Suppressor macrophage treated with lipopolysaccharide for 1 hour (primary cell): Measurements from ENCODE around the gene NEK8.
"Not testable (repeated sequence)": the region's sequence is repeated elsewhere in the genome, so short reads cannot be mapped to it uniquely, and the experiment has no call there.

Experiments
- DNase-seq, 3 donors: peaks; one replicate each; pipeline ENCODE4 v3.0.0-alpha.2; 2020 to 2022

Gene NEK8

DNA sequence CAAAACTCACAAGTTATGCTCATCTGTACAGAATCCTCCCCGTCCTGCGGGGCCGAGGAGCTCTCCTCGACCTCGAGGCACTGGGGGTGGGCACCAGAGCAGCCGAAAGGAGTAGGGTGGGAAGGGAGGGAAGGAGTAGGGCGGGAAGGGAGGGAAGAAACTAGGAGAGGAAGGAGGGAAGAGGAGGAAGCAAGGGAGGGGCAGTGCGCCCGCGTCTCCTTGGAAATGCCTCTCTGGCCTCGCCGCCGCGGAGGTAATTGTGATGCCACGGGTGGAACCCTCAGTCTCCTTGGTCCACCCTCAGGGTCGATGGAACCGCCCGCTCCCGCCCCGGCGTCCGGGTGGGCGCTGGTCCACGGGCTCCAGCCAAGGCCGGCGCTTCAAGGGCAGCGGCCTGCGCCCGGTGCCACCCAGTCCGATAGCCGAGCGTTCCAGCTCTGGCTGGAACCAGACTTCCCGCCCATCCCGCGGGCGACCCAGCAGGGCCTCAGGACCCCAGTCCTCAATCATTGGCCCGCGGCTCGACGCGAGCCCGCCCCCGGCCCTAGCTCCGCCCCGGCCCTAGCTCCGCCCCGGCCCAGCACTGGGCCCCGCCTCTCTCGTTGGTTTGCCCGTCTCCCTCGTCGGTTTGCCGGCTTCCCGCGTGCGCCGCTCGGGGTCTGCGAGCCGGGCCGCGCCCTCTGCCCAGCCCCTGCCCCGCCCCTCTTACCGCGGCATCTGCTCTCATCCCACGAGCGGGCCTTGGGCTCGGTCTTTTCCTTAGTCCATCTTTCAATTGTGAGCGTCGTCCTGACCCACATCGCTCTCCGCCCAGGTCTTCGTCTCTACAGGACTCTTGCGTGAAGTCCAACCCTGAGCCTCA is 17.5 kb upstream of the NEK8 start:
- DNase-seq: peak; percentile 85 to 94 (median 86)

DNA sequence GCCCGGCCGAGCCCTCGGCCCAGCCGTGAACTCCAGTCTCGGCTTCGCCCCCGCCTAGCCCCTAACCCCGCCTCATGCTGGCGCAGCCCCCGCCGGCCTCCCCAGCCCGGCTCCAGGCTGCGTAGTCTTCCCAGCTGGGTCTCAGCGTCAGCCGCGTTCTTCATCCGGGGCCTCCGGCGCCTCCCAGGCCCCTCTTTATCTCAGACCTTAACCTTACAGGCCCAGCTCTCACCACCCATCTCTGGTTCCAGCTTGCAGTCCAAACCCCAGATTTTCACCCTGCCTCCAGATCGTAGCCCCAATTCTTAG is 16.9 kb upstream of the NEK8 start, which contains the start of gene PROCA1:
PROCA1 (minus strand) TSS at position 166 of the 309 bp plus-strand sequence. CDS start 228 bp downstream, outside the sequence.
- DNase-seq: no peak

DNA sequence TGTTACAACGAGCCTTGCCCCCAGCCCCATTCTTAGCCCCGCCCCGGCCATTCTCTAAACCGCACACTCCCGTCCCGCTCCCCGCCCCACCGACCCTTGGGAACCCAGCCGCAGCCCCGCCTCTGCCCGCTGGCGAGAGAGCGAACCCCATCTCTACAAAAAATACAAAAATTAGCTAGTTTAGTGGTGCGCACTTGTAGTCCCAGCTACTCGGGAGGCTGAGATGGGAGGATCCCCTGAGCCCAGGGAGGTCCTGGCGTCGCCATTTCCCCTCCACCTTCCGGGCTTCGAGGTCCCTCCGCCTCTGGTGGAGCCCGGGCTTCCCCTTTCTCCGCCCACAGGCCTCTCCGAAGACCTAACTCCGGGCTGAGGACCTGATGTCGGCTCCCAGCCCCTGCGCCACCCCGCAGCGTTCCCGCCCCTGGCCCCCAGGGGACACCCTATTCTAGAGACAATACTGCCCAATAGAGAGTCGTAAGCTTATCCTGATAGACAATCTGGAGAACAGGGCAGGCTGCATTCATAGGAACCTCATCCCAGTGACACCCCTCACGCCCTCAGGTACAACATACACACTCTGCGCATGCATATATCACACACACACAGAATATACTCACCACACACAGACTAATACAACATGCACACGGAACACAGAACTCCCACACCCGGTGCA is 16.4 kb upstream of the NEK8 start:
- peak; percentile 82 to 88 (median 84) for DNase-seq

DNA sequence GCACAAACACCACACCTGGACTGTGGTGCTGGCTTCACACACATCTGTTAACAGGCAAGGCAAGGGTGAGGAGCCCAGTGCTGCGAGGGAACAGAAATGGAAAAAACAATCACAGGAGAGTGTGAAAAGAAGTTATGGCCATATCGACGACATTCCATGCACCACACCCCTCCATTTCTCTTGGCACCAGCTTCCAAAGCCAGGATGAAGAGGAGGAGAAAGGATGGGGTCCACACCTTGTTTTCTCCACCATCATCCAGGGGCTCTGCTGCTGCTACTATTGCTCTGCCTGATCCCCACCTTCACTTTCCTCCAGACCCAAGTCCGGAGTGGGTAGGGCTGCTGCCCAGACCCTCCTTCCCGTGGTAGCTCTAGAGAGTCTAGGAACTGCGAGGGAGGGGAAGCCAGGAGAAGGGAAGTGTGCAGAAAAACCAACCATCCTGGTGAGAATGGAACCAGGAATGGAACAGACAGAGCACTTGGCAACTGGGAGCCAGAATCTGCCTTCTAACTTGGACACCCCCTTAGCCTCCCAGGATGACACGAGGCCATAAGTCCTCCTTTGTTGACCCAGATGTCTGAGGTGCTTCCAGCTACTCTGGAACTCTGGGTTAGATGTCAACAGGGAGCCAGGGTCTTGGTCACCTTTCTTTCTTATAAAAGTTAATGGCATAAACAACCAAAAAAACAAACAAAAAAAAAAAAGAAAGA is 15.7 kb upstream of the NEK8 start:
- DNase-seq: no peak

DNA sequence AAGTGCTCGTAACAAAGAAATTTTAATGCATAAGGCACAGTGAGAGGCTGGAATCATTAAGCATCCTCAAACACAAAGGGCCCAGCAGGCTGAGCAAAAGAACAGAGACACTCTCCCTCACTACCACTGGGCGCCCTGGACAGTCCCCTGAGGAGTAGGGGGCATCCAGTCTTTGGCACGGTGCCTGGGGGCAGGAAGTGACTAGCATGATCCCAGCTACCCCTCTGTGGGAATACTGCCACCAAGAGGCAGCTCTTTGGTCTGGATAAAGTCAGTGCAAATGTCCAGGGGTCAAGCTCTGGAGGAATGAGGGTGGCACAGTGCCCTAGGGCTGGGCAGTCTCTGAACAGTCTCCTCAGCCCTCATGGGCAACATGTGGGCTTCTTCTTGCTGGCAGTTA is 14.3 kb upstream of the NEK8 start:
- DNase-seq: no peak

DNA sequence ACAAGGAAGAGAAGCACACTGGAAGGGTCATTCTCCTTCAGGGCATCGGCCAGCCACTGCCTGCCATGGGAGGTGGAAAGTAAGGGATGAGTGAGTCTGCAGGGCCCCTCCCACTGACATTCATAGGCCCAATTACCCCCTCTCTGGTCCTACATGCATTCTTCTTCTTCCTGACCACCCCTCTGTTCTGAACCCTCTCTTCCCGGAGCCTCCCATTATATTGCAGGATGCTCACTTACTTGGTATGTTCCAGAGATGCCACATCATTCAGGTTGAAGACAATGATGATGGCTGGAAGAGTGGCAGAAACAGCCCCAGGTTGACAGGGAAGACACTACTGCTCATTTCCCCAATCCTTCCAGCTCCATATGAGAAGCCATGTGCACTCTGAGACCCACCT is 13.4 kb upstream of the NEK8 start:
- DNase-seq: no peak

DNA sequence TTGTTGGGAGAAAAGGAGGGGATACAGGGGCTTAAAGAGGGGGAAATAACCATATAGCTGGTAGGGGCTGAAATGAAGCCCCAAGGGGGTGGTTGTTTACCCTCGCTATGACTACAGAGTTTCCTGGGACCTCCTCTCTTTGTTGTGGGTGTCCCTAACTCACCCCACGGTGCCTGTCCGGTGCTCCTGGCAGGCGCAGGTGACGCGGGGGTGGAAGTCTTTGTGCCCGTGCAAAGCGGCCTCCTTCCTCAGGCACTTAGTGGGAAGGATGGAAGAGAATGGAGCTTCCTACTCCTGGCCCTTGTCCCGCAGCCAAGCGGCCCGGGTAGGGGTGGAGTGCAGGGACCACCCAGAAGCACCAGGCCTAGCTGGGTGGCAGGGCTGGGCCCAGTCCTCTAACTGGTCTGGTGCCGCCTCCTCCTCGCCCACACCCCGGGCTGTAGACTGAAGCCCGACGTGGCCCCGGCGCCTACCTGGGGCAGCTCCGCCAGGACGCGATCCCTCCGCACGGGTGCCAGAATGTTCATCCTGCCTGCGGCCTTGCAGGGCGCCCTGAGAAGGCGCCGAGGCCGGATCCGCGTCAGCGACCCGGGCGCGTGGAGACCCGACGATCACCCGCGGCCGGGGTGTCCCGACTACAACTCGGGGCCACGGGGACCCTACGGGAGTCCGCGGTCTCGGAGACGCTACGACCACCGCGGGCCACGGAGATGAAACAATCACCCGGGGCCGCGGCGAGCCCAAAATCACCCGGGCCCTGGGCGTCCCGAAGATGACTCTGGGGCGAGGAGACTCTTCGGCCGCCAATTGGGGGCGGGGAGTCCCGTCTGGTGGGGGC is 11.6 kb upstream of the NEK8 start:
- no peak for DNase-seq

DNA sequence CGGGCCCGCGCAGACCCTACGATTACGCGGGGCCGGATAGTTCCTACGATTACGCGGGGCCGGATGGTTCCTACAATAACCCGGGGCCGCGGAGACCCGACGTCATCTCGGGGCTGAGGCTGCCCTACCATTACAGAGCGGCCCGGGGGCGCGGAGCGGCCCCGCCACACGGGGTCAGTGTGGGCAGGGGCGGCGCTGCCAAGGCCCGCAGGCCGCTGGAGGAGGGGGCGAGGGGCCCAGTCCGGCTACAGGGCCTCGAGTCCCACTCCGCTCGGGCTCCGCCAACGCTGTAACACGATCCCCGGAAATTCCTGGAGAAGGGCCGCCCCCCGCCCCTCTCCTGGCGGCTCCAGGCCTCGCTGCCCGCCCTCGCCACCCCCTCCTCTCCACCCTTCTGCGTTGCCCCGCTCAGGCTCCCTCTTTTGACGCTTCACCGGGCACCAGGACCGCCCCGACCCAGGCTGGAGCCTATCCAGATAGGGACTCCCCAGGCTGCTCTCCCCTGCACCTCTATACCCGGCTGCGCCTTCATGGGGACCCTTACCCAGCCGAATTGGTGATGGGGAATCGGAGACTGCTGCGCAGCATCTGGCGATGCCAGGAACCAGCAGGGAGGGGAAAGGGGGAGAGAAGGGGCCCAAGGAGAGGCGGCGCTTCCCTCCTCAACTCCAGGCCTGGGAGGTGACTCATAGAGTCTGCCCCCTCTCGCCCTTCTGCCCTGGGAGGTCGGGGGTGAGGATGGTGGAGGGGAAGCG is 10.8 kb upstream of the NEK8 start, which contains the start of gene RAB34:
RAB34 (minus strand) TSS at position 291 of the 755 bp plus-strand sequence. CDS start 602 bp downstream, outside the sequence.
- DNase-seq: peak; percentile 58 to 75 (median 65)

DNA sequence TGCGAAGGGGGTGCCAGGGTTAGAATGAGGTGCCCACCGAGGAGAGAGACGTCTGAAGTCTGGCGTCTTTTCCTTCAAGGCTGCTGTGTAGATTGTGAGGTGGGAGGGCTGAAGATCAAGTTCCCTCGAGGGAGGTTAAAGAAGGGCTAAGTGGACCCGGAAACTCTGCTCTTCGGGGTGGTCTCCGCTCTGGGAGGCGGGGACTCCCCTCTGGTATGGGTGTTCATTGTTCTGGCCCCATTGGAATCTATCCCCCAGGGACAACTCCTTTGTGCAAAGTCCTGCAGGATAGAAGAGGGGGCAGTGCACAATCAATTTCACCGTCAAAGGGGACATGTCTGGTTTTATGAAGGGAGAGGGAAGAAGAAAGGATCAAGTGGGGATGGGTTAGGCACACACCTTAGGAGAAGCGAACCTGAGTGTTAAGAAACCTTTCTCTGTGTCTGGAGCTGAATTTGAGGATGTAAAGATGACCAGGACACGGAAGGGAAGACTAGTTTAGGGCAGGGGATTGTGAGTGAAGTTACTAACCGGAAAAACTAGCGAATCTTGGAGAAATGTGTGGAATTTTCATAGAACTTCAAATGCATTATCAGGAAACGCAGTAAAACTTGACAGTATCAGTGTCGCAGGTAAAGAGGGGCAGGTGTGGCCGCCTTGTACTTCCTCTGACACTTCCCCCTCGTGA is 10.1 kb upstream of the NEK8 start:
- DNase-seq: no peak

DNA sequence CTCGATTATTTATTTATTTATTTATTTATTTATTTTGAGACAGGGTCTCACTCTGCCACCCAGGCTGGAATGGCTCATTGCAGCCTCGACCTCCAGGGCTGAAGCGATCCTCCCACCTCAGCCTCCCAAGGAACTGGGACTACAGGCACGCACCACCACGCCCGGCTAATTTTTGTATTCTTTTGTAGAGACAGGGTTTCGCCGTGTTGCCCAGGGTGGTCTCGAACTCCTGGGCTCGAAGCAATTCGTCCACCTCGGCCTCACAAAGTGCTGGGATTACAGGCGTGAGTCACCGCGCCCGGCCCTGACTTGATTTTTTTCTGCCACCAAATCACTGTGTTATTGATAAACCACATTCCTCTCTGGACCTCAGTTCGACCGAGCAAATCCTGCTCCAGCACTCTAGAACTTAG is 9.6 kb upstream of the NEK8 start:
- no peak for DNase-seq

DNA sequence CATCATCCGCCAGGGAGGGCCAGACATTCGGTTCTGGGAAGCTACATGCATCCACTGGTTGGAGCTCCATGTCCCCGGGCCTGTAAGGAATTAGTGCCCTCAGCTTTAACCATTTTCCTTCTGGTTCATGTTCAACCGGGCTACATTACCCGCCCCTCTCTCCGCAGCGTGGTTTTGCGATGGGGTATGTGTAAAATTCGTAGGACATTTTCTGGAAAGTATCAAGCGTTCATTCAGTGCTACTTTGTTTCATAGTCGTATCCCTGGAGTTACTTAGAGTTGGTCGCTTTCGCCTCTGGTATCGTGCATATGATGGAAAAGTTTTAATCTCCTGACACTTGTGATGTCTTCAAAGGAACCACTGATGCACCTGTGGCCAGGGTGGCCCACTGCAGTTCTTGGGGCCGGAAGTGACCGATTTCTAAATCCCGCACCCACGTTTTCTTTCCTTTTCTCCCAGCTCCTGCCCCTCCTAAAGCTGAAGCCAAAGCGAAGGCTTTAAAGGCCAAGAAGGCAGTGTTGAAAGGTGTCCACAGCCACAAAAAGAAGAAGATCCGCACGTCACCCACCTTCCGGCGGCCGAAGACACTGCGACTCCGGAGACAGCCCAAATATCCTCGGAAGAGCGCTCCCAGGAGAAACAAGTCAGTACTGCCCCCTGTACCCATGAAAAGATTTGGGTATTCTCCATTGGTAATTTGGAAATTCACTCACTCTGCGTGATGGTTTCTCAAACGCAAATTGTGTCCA is 8.2 kb upstream of the NEK8 start:
- DNase-seq: peak; percentile 18 to 32 (median 20)

DNA sequence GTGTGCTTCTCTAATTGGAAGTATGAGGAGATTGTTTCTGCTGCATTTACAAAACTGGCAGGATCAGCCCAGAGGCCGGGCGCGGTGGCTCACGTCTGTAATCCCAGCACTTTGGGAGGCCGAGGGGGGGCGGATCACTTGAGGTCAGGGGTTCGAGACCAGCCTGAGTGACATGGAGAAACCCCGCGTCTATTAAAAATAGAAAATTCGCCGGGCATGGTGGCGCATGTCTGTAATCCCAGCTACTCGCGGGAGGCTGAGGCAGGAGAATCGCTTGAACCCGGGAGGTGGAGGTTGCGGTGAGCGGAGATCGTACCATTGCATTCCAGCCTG is 7.6 kb upstream of the NEK8 start:
- DNase-seq: not testable (repeated sequence)

DNA sequence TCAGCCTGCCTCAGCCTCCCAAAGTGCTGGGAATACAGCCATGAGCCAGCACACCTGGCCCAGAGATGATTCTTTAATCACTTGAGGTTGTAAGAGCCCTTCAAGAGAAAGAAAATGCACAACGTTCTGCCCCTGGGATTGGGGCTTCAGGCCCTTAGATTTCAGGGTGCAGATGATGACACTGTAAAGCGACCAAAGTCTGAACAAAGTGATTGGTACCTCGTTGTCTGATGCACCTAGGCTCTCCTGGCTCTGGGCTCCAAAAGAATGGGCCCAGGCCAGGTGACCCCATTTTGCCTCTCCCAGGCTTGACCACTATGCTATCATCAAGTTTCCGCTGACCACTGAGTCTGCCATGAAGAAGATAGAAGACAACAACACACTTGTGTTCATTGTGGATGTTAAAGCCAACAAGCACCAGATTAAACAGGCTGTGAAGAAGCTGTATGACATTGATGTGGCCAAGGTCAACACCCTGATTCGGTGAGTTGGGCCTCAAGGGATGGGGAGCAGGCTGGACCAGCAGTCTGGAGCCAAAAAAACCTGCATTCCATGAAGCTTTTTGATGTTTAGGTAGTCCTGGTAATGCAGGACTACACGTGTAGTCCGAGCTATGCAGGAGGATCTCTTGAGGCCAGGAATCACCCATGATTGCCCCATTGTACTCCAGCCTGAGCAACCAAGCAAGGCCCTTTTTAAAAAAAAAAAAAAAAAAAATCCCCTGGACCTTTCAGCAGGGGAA is 6.0 kb upstream of the NEK8 start:
- no peak for DNase-seq

DNA sequence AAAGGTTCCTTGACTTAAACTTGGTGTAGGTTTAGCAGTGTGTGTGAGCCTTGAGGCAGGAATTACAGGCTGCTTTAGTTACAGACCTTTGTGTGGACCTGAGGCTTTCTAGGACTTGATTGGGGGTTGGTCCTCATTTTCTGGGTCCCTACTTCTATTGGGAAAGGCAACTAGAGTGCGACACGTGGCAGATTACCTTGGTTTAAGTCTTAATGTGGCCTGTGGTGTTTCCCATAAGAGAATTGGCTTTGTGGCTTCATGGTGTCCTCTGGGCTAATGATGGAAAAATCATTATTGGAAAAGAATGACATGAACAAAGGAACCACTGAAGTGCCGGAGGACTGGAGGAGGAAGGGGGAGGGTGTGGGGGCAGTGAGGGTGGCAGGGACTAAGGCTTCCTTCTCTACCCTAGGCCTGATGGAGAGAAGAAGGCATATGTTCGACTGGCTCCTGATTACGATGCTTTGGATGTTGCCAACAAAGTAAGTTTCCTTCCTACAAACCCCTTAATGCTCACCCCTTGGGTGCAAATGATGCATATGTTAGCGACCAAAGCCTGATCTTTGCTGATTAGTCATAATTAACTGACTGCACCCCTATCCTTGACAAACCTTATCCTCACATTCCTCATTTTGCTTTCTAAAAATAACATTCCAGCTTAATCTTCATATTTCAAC is 5.3 kb upstream of the NEK8 start:
- DNase-seq: no peak

DNA sequence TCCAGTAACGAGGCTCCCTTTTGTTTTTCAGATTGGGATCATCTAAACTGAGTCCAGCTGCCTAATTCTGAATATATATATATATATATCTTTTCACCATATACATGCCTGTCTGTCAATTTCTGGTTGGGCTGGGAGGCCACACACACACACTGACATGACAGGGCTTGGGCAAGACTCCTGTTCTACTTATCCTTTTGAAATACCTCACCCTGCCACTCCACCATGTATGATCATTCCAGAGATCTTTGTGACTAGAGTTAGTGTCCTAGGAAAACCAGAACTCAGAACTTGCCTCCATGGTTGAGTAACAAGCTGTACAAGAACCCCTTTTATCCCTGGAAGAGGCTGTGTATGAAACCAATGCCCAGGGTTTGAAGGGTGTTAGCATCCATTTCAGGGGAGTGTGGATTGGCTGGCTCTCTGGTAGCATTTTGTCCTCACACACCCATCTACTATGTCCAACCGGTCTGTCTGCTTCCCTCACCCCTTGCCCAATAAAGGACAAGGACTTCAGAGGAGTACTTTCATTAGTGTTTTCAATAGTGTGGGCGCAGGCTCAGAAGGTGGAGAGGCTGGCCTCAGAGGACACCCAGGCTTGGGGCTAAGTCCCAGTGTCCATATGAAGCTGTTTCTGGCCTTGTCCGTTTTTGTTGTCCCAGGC is 4.6 kb upstream of the NEK8 start:
- not testable (repeated sequence) for DNase-seq

DNA sequence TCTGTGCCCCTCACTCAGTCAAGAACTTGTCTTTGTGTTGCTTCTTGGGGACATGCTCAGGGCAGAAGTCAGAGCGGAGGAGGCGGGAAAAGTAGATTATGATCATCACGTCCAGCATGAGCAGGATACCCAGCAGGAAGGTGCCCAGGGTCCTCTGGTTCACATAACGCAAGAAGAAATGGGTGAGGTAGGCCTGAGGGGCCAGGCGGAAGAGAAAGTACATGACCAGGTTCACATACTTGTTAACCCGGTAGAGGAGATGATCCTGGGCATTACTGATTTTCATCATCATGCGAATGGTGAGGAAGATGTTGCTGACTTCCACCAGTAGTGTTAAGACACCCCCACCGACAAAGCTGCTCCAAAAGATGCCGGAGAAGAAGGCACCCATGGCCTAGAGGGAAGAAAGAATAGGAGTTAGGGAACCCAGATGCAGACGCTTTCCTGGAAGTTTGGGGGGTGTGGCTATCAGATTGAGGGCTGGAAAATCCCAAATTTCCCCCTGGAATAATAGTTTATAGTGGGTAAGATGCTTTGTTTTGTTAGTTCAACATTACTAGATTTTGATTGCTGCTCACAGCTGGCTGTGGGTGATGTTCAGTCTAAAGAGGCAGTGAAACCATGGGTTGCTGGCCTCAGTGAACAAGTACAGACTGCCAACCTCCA is 4.0 kb upstream of the NEK8 start:
- no peak for DNase-seq

DNA sequence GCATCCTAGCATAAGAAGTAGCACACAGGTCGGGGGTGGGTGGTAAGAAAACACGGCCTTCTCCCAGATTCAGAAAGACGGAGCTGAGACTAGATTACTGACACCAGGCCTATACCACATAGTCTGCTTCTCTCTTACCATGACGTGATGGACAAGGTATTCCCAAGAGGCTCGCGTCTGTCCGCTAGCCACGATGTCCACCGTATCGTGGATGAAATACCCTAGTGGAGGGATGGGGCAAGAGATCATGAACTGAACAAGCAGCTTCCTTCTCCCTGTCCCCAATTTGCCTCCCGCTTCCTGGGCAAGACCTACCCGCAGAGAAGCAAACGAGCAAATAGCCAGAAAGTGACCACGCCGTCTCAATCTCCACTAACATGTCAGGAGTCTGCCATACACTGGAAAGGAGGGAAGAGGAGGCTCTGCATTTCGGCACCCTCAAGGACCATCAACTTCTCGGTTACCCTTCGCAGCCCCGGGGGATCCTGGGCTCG is 3.4 kb upstream of the NEK8 start:
- DNase-seq: no peak
